Adipocyte (in vitro differentiated cells): Measurements from ENCODE around the gene B4GAT1.

Experiments used
- DNase-seq: peaks from one replicate; pipeline ENCODE4 v3.0.0-alpha.2; 2015; ENCODE audit warnings: low read depth
- H3K27me3 ChIP-seq: replicated peaks from 2 replicates; pipeline ENCODE4 v1.7.0; 2013; ENCODE audit warnings: mild to moderate bottlenecking, low read length, moderate library complexity; ENCODE audit not compliant: control insufficient read depth, insufficient read depth
- H3K36me3 ChIP-seq: 2 replicates; pipeline ENCODE4 v1.7.0; 2013; ENCODE audit warnings: low read length, mild to moderate bottlenecking, moderate library complexity; ENCODE audit not compliant: control insufficient read depth, insufficient read depth, severe bottlenecking
- H3K4me1 ChIP-seq: 2 replicates; pipeline ENCODE4 v1.7.0; 2013; ENCODE audit warnings: mild to moderate bottlenecking, low read length, moderate library complexity; ENCODE audit not compliant: control insufficient read depth, insufficient read depth
- H3K4me3 ChIP-seq: 2 replicates; pipeline ENCODE4 v1.7.0; 2013; ENCODE audit warnings: mild to moderate bottlenecking, low read length, moderate library complexity
- H3K9ac ChIP-seq: 2 replicates; pipeline ENCODE4 v1.7.0; 2013; ENCODE audit warnings: mild to moderate bottlenecking, low read length, moderate library complexity
- H3K9me3 ChIP-seq: 2 replicates; pipeline ENCODE4 v1.7.0; 2013; ENCODE audit warnings: mild to moderate bottlenecking, low read length, moderate library complexity; ENCODE audit not compliant: control insufficient read depth

Gene B4GAT1

DNA sequence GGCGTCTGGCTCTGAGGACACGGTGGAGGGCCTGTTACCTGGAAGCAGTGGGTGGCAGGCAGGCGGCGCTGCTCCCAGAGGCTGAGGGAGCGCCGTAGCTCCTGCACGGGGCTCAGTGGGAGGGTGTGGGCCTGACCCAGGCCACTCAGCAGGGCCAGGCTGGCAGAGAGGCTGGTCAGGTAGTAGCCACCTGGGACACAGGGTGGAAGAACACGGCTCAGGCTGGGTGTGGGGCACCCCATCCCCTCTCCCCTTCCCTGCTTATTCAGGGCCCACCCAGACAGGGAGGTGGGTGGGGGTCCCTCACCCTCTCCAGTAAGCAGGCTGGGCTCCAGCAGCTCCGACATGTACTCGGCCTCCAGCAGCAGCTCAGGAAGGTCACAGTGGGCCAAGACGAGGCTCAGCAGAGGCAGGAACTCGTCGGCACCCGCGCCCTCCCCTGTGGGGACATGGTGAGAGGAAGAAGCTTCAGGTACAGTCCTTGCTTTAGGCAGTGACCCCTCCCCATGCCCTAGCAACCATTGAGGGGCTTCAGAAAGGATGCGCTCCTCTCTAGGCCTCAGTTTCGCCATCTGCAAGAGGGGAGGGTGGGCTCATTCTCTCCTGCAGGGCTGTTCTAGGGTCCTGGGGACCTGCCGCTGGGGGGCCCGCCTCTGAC is 14.1 kb downstream of the B4GAT1 start:
- DNase-seq: no peak
- H3K4me1 ChIP-seq: peaks cover 28% of the 10 kb centered on the region
- no peaks in the 10 kb centered on the region for H3K9me3 ChIP-seq
- H3K9ac ChIP-seq: no peak overlapping the region
- H3K36me3 ChIP-seq: peaks cover 26% of the 10 kb centered on the region
- H3K4me3 ChIP-seq: no peak overlapping the region
- H3K27me3 ChIP-seq: no peaks in the 10 kb centered on the region

- Histone ChIP-seq H3K9ac (no peak overlapping the region), H3K9me3 (no peaks in the 10 kb centered on the region), H3K4me1 (peaks cover 36% of the 10 kb centered on the region), H3K27me3 (no peaks in the 10 kb centered on the region), H3K4me3 (no peak overlapping the region), H3K36me3 (peaks cover 26% of the 10 kb centered on the region)
- DNase-seq: no peak
These were observed 14.8 kb downstream of the B4GAT1 start for GRCh38 chr11:66332371-66333219.

- H3K9me3 ChIP-seq: no peaks in the 10 kb centered on the region
- H3K36me3 ChIP-seq: peaks cover 23% of the 10 kb centered on the region
- H3K4me1 ChIP-seq: peaks cover 41% of the 10 kb centered on the region
- no peaks in the 10 kb centered on the region for H3K27me3 ChIP-seq
- no peak overlapping the region for H3K9ac ChIP-seq
- no peak overlapping the region for H3K4me3 ChIP-seq
- no peak for DNase-seq
These were observed 15.7 kb downstream of the B4GAT1 start for GRCh38 chr11:66331542-66332370.

DNA sequence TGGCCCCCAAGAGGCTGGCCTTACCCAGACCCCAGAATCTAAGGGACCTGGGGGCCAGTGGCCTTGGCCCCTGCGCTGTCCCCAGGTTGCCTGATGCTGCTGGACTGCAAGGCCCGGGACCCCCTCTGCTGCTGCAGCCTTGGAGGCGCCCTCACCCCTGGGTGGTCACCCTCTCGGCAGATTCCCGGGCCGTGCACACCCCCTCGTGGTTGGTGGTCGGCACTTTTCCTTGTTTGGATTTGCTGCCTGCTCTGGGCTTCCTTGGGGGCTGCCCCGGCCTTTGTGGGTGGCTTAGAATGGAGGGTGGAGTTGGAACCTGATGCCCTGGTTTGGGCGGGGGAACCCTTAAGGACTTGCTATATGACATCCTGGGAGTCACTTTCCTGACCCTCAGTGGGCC is 16.5 kb downstream of the B4GAT1 start:
- H3K4me3 ChIP-seq: no peak overlapping the region
- no peak overlapping the region for H3K9ac ChIP-seq
- DNase-seq: no peak
- peaks cover 38% of the 10 kb centered on the region for H3K4me1 ChIP-seq
- no peaks in the 10 kb centered on the region for H3K27me3 ChIP-seq
- H3K9me3 ChIP-seq: no peaks in the 10 kb centered on the region
- peaks cover 23% of the 10 kb centered on the region for H3K36me3 ChIP-seq

GRCh38 chr11:66329165-66329673 is 18.2 kb downstream of the B4GAT1 start:
- Histone ChIP-seq H3K9me3 (no peaks in the 10 kb centered on the region), H3K9ac (no peak overlapping the region), H3K4me1 (peaks cover 41% of the 10 kb centered on the region), H3K36me3 (peaks cover 23% of the 10 kb centered on the region), H3K4me3 (no peak overlapping the region), H3K27me3 (no peaks in the 10 kb centered on the region)
- DNase-seq: no peak

GRCh38 chr11:66328302-66329144 is 18.9 kb downstream of the B4GAT1 start:
- Histone ChIP-seq H3K4me3 (peak overlapping the region; percentile 53), H3K27me3 (no peaks in the 10 kb centered on the region), H3K4me1 (peaks cover 47% of the 10 kb centered on the region), H3K9ac (peak overlapping the region; percentile 75), H3K36me3 (peaks cover 22% of the 10 kb centered on the region), H3K9me3 (no peaks in the 10 kb centered on the region)
- DNase-seq: peak; percentile 89

- H3K27me3 ChIP-seq: no peaks in the 10 kb centered on the region
- peak overlapping the region; percentile 75 for H3K9ac ChIP-seq
- H3K9me3 ChIP-seq: no peaks in the 10 kb centered on the region
- H3K4me3 ChIP-seq: peak overlapping the region; percentile 7
- H3K36me3 ChIP-seq: peaks cover 16% of the 10 kb centered on the region
- peaks cover 53% of the 10 kb centered on the region for H3K4me1 ChIP-seq
- no peak for DNase-seq
These were observed 19.5 kb downstream of the B4GAT1 start for GRCh38 chr11:66328031-66328301.

- peak overlapping the region; percentile 75 for H3K9ac ChIP-seq
- peaks cover 56% of the 10 kb centered on the region for H3K4me1 ChIP-seq
- DNase-seq: peak; percentile 73
- no peaks in the 10 kb centered on the region for H3K27me3 ChIP-seq
- H3K4me3 ChIP-seq: peak overlapping the region; percentile 7
- H3K36me3 ChIP-seq: peaks cover 11% of the 10 kb centered on the region
- no peaks in the 10 kb centered on the region for H3K9me3 ChIP-seq
These were observed 20.0 kb downstream of the B4GAT1 start for GRCh38 chr11:66327171-66328030.

DNA sequence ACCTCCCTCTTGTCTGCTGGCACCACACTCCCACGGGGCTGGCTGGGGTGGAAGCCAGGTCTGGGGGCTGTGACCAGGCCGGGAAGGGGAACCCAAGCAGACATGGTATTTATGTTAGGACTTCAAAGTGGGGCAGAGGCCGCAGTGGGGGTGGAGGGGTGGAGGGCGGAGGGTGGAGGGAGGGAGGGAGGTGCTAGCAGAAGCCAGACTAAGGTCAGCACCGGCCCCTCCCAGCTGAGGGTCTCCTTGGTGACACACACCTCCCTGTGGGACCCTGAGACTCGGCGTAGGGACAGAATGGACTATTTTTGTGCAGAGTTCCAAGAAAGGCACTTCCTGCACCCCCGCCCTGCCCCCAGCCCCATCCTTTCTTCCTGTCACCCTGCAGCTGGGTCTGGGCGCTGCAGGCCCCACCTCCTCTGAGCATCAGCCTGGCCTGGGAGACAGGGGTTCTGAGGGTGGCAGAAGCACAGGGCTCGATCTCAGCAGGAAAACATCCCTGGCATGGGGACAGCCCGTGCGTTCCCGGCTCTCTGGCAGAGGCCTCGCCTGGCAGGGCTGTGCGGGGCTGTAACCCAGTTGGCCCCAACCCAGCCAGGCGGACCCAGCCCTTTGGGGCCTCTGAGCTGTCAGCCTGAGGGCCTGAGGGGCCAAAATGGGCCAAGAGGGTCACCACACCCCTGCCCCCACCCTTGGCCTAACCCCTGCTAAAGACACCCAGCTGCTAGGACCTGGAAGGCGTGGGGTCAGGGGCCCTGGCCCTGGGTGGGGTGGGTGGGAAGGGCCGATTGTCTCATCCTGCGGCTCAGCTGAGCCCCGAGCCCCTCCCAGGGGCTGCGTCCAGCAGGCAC is 20.9 kb downstream of the B4GAT1 start:
- Histone ChIP-seq H3K27me3 (no peaks in the 10 kb centered on the region), H3K4me1 (peaks cover 65% of the 10 kb centered on the region), H3K4me3 (peak overlapping the region; percentile 7), H3K36me3 (peaks cover 2% of the 10 kb centered on the region), H3K9me3 (no peaks in the 10 kb centered on the region), H3K9ac (peak overlapping the region; percentile 75)
- peak; percentile 77 for DNase-seq
